GM12878 (cell line): ENCODE measurements around the gene PRDM7.

Experiments used
- ATF2 ChIP-seq: IDR thresholded peaks from 2 replicates; pipeline ENCODE4 v1.6.1; 2012; ENCODE audit warnings: low read length, inconsistent platforms
- ATF3 ChIP-seq: IDR thresholded peaks from 2 replicates; pipeline ENCODE4 v1.6.1; 2011; ENCODE audit warnings: low read depth, mild to moderate bottlenecking, low read length, moderate library complexity, borderline replicate concordance; ENCODE audit errors: extremely low read depth
- CHD4 ChIP-seq: fragments of 200-600 bp; sonication (generic); IDR thresholded peaks from 2 replicates; pipeline ENCODE4 v1.6.1; 2016; ENCODE audit warnings: mild to moderate bottlenecking
- CTCF ChIP-seq, 3 experiments: IDR thresholded peaks in 2 of 3; conservative IDR thresholded peaks in 1 of 3; 2 replicates each; pipeline ENCODE4 v1.5.1; 2011; ENCODE audit warnings: low read depth in 3 of 3, low read length in 3 of 3, mild to moderate bottlenecking in 3 of 3, control low read depth in 2 of 3, moderate library complexity in 2 of 3, inconsistent platforms in 1 of 3, mixed read lengths in 1 of 3; ENCODE audit not compliant: control insufficient read depth in 2 of 3, insufficient read depth in 1 of 3; ENCODE audit errors: extremely low read depth in 1 of 3
- EP300 ChIP-seq, 2 experiments: fragments of 150-350 bp in 1 of 2; IDR thresholded peaks; 2 replicates each; pipeline ENCODE4 v1.6.1; 2011 to 2012; ENCODE audit warnings: low read depth in 2 of 2, low read length in 2 of 2, borderline replicate concordance in 1 of 2, improper control_type of control experiment in 1 of 2, inconsistent platforms in 1 of 2; ENCODE audit not compliant: control insufficient read depth in 1 of 2
- GABPA ChIP-seq: IDR thresholded peaks from 2 replicates; pipeline ENCODE4 v1.6.1; 2014; ENCODE audit warnings: antibody characterized with exemption, low read depth, mild to moderate bottlenecking, inconsistent platforms
- MAX ChIP-seq: IDR thresholded peaks from 2 replicates; pipeline ENCODE4 v1.6.1; 2012; ENCODE audit warnings: low read depth, low read length, improper control_type of control experiment
- PBX3 ChIP-seq: IDR thresholded peaks from 2 replicates; pipeline ENCODE4 v1.6.1; 2011; ENCODE audit warnings: mild to moderate bottlenecking, low read depth, low read length, moderate library complexity; ENCODE audit not compliant: insufficient replicate concordance
- PML ChIP-seq: IDR thresholded peaks from 2 replicates; pipeline ENCODE4 v1.6.1; 2012; ENCODE audit warnings: low read length, inconsistent platforms
- POLR2A ChIP-seq: IDR thresholded peaks from 2 replicates; pipeline ENCODE4 v1.6.1; 2011; ENCODE audit warnings: low read depth, mild to moderate bottlenecking, low read length
- POLR2AphosphoS5 ChIP-seq: IDR thresholded peaks from 2 replicates; pipeline ENCODE4 v1.6.1; 2011; ENCODE audit warnings: mild to moderate bottlenecking, low read length, inconsistent platforms
- STAT1 ChIP-seq: fragments of 450-650 bp; conservative IDR thresholded peaks from 2 replicates; pipeline ENCODE4 v1.6.1; 2014; ENCODE audit warnings: antibody characterized with exemption, mild to moderate bottlenecking

- no peak for TF ChIP-seq MAX
- no peak for TF ChIP-seq CTCF (IDR thresholded peaks at IDR 0.05 in 2 of 3, conservative IDR thresholded peaks at IDR 0.05 in 1 of 3; ENCODE audit: control insufficient read depth in 2 of 3, extremely low read depth in 1 of 3, insufficient read depth in 1 of 3, low read depth in 3 of 3, low read length in 3 of 3)
- no peak for TF ChIP-seq POLR2A
- TF ChIP-seq ATF3: no peak
- no peak for TF ChIP-seq EP300 (IDR thresholded peaks at IDR 0.05; ENCODE audit: borderline replicate concordance in 1 of 2, control insufficient read depth in 1 of 2, low read depth in 2 of 2, low read length in 2 of 2)
- no peak for TF ChIP-seq POLR2AphosphoS5
- no peak for TF ChIP-seq GABPA
- no peak for TF ChIP-seq PML
- TF ChIP-seq CHD4: no peak
- no peak for TF ChIP-seq PBX3
- TF ChIP-seq ATF2: no peak
- TF ChIP-seq STAT1: no peak
Observed at GRCh38 chr16:90055371-90055770, 21.8 kb downstream of the PRDM7 start.
